Vagina (tissue), 2 donors: ENCODE results near the gene ZSCAN23. TPM values are rescaled to one million over a fixed set of nuclear protein-coding genes. Genes with fewer than 3 reads are reported as not detected.
A peak's percentile ranks its signal among the peaks of the same experiment; 100 is the strongest.
"Not testable (repeated sequence)": the region's sequence is repeated elsewhere in the genome, so short reads cannot be mapped to it uniquely, and the experiment has no call there.

Experiments used
- DNase-seq, 2 donors: peaks; one replicate each; pipeline ENCODE4 v3.0.0-alpha.2; 2017; ENCODE audit errors: extremely low spot score in 2 of 2
- H3K27ac ChIP-seq: fragments of 200-600 bp; sonication (generic); one replicate; pipeline ENCODE4 v1.5.1; 2019
- H3K27me3 ChIP-seq: fragments of 200-600 bp; sonication (generic); one replicate; pipeline ENCODE4 v1.5.1; 2019
- H3K36me3 ChIP-seq, 2 donors: fragments of 200-600 bp; sonication (generic); one replicate each; pipeline ENCODE4 v1.5.1; 2017 to 2019
- H3K4me1 ChIP-seq: fragments of 200-600 bp; sonication (generic); one replicate; pipeline ENCODE4 v1.5.1; 2019
- H3K4me3 ChIP-seq, 2 donors: fragments of 200-600 bp; sonication (generic); 1 replicate in 1 of 2; 2 replicates in 1 of 2; pipeline ENCODE4 v1.5.1; 2016 to 2019
- H3K9me3 ChIP-seq: fragments of 200-600 bp; sonication (generic); one replicate; pipeline ENCODE4 v1.5.1; 2019
- CTCF ChIP-seq, 3 experiments: fragments of 450-650 bp in 2 of 3; fragments of 200-600 bp in 1 of 3; sonication (generic) in 1 of 3; IDR thresholded peaks; one replicate each; pipeline ENCODE4 v1.5.1; 2017 to 2019; ENCODE audit warnings: antibody characterized with exemption in 3 of 3, mild to moderate bottlenecking in 2 of 3, moderate library complexity in 2 of 3
- POLR2A ChIP-seq, 2 donors: fragments of 450-650 bp; IDR thresholded peaks; one replicate each; pipeline ENCODE4 v1.6.1; 2017; ENCODE audit warnings: antibody characterized with exemption in 2 of 2, mild to moderate bottlenecking in 2 of 2, moderate library complexity in 2 of 2
- POLR2AphosphoS5 ChIP-seq, 2 donors: sonication (generic); formaldehyde crosslinking; IDR thresholded peaks; one replicate each; pipeline ENCODE4 v1.9.0; 2017; ENCODE audit warnings: antibody characterized with exemption in 2 of 2, mild to moderate bottlenecking in 2 of 2, low read depth in 1 of 2; ENCODE audit not compliant: insufficient read depth in 1 of 2
- intact Hi-C: fragments of 100-400 bp; cut with DNase I; formaldehyde crosslinking; loops from one replicate; pipeline ENCODE4 v1.15.1; 2023
- total RNA-seq: library from RNA; depleted of rRNA; stranded (reverse); fragments of >200 nt; gene quantifications from one replicate; pipeline ENCODE4 v1.2.3, GENCODE V29; 2016

ZSCAN23 gene
- total RNA-seq, 1 donor from 2014 or later: 0.98 TPM

GRCh38 chr6:28462401-28462800, 19.1 kb upstream of the ZSCAN23 start:
- no peak for DNase-seq
- no peaks in the 10 kb centered on the region for H3K9me3 ChIP-seq
- H3K4me1 ChIP-seq: no peaks in the 10 kb centered on the region
- no peak overlapping the region for H3K4me3 ChIP-seq
- TF ChIP-seq CTCF (IDR thresholded peaks at IDR 0.05) (no peak), POLR2AphosphoS5 (IDR thresholded peaks at IDR 0.05; ENCODE audit: insufficient read depth in 1 of 2, low read depth in 1 of 2) (no peak)
- H3K27me3 ChIP-seq: no peaks in the 10 kb centered on the region
- intact Hi-C loops: no loop called here
- no peak overlapping the region for H3K27ac ChIP-seq
- H3K36me3 ChIP-seq: no peaks in the 10 kb centered on the region

DNA sequence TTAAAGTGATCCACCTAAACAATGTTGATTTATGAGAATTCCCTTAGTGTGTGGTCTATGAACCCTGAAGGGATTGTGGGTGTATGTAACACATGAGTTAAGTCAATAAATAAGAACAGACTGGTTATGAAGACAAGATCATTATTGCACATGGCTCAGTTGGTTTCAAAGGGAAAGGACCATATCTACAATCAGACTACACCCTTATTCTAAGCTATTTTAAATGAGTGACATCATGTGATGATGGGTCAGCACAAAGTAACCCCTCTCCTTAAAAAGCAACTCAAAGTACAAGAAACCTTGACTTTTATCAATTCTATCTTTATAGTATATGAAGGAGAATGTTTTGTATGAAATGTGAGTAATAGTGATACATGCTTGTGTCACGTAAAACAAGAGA, 15.3 kb upstream of the ZSCAN23 start:
- TF ChIP-seq POLR2AphosphoS5 (IDR thresholded peaks at IDR 0.05; ENCODE audit: insufficient read depth in 1 of 2, low read depth in 1 of 2) (no peak), POLR2A (IDR thresholded peaks at IDR 0.05) (no peak), CTCF (IDR thresholded peaks at IDR 0.05) (no peak)
- Histone ChIP-seq H3K9me3 (no peaks in the 10 kb centered on the region), H3K27ac (no peak overlapping the region), H3K36me3 (no peaks in the 10 kb centered on the region), H3K4me3 (no peak overlapping the region), H3K4me1 (no peaks in the 10 kb centered on the region), H3K27me3 (no peaks in the 10 kb centered on the region)
- no peak for DNase-seq
- intact Hi-C loops: no loop called here

- intact Hi-C loops: no loop called here
- no peaks in the 10 kb centered on the region for H3K27me3 ChIP-seq
- no peaks in the 10 kb centered on the region for H3K9me3 ChIP-seq
- no peak overlapping the region for H3K4me3 ChIP-seq
- H3K27ac ChIP-seq: no peak overlapping the region
- no peak for TF ChIP-seq CTCF (IDR thresholded peaks at IDR 0.05)
- no peak for TF ChIP-seq POLR2A (IDR thresholded peaks at IDR 0.05)
- no peak for TF ChIP-seq POLR2AphosphoS5 (IDR thresholded peaks at IDR 0.05; ENCODE audit: insufficient read depth in 1 of 2, low read depth in 1 of 2)
- no peaks in the 10 kb centered on the region for H3K36me3 ChIP-seq
- no peaks in the 10 kb centered on the region for H3K4me1 ChIP-seq
- DNase-seq: no peak
Measured at GRCh38 chr6:28449056-28449455, 5.8 kb upstream of the ZSCAN23 start.

- H3K4me3 ChIP-seq: peak overlapping the region in 1 of 2 donors; percentile 42
- H3K9me3 ChIP-seq, intact Hi-C loops, DNase-seq, H3K36me3 ChIP-seq, H3K4me1 ChIP-seq, H3K27ac ChIP-seq, H3K27me3 ChIP-seq: not testable (repeated sequence)
Measured at GRCh38 chr6:28447512-28447906, 4.2 kb upstream of the ZSCAN23 start.

- Histone ChIP-seq H3K27me3 (no peaks in the 10 kb centered on the region), H3K27ac (no peak overlapping the region), H3K4me1 (peaks cover 10% of the 10 kb centered on the region), H3K4me3 (peak overlapping the region; percentile 32 to 42), H3K9me3 (no peaks in the 10 kb centered on the region), H3K36me3 (no peaks in the 10 kb centered on the region)
- intact Hi-C loops: no loop called here
- no peak for TF ChIP-seq POLR2AphosphoS5 (IDR thresholded peaks at IDR 0.05; ENCODE audit: insufficient read depth in 1 of 2, low read depth in 1 of 2)
- TF ChIP-seq POLR2A (IDR thresholded peaks at IDR 0.05): no peak
- TF ChIP-seq CTCF (IDR thresholded peaks at IDR 0.05): no peak
- DNase-seq: no peak
Measured at GRCh38 chr6:28446818-28447511, 3.7 kb upstream of the ZSCAN23 start.

DNA sequence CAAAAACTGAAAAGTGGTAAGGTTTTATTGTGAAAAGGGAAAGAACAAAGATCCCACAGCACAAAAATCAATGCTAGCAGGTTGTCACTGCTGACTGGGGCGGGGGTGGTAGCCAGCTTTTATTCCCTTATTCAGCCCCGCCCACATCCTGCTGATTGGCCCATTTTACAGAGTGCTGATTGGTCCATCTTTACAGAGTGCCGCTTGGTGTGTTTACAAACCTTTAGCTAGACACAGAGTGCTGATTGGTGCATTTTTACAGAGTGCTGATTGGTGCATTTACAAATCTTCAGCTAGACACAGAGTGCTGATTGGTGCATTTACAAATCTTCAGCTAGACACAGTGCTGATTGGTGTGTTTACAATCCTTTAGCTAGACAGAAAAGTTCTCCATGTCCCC, 1.5 kb upstream of the ZSCAN23 start:
- DNase-seq, intact Hi-C loops: not testable (repeated sequence)

More for the DNA sequence above, 1.5 kb upstream of the ZSCAN23 start:
- not testable (repeated sequence) for H3K36me3 ChIP-seq, H3K27me3 ChIP-seq, H3K9me3 ChIP-seq, H3K4me3 ChIP-seq, H3K27ac ChIP-seq
- peaks cover 11% of the 10 kb centered on the region for H3K4me1 ChIP-seq
